Neural cell (in vitro differentiated cells): ENCODE data around the gene MYH6. TPM values are rescaled to one million over a fixed set of nuclear protein-coding genes. Genes with fewer than 3 reads are reported as not detected.

Experiments used
- H2AFZ ChIP-seq: fragments of 200-600, 300-800 bp; sonication (generic), shearing (Covaris generic); 2 replicates; pipeline ENCODE4 v1.6.0; 2014; ENCODE audit warnings: low read depth, mild to moderate bottlenecking, antibody characterized with exemption, low read length, moderate library complexity
- H3F3A ChIP-seq: fragments of 200-600 bp; shearing (Covaris generic); 2 replicates; pipeline ENCODE4 v1.6.1; 2016; ENCODE audit warnings: mild to moderate bottlenecking, moderate library complexity, mixed read lengths, antibody characterized with exemption, low read length; ENCODE audit not compliant: insufficient read depth, poor library complexity, severe bottlenecking
- H3K27ac ChIP-seq: fragments of 200-600, 300-800 bp; sonication (generic), shearing (Covaris generic); 2 replicates; pipeline ENCODE4 v1.5.1; 2014; ENCODE audit warnings: mild to moderate bottlenecking, low read length, moderate library complexity
- H3K27me3 ChIP-seq: fragments of 300-800, 200-600 bp; sonication (generic), shearing (Covaris generic); 2 replicates; pipeline ENCODE4 v1.6.0; 2014; ENCODE audit warnings: mild to moderate bottlenecking, low read depth, low read length, moderate library complexity; ENCODE audit not compliant: insufficient read depth
- H3K36me3 ChIP-seq: fragments of 300-800, 200-600 bp; sonication (generic), shearing (Covaris generic); 2 replicates; pipeline ENCODE4 v1.5.1; 2014; ENCODE audit warnings: mild to moderate bottlenecking, antibody characterized with exemption, low read length, moderate library complexity; ENCODE audit not compliant: insufficient read depth
- H3K4me2 ChIP-seq: fragments of 300-800, 200-600 bp; sonication (generic), shearing (Covaris generic); 2 replicates; pipeline ENCODE4 v1.6.0; 2014; ENCODE audit warnings: mild to moderate bottlenecking, low read length
- H3K4me3 ChIP-seq: fragments of 300-800, 200-600 bp; sonication (generic), shearing (Covaris generic); 2 replicates; pipeline ENCODE4 v1.5.1; 2014; ENCODE audit warnings: mild to moderate bottlenecking, low read length, moderate library complexity
- H3K79me2 ChIP-seq: fragments of 200-600 bp; shearing (Covaris generic); replicated peaks from 2 replicates; pipeline ENCODE4 v1.6.0; 2014; ENCODE audit warnings: mild to moderate bottlenecking, low read length, moderate library complexity; ENCODE audit not compliant: insufficient read depth
- H3K9ac ChIP-seq: fragments of 300-800, 200-600 bp; sonication (generic), shearing (Covaris generic); 2 replicates; pipeline ENCODE4 v1.6.1; 2016; ENCODE audit warnings: mild to moderate bottlenecking, low read length, mixed read lengths
- H3K9me2 ChIP-seq: fragments of 200-600 bp; shearing (Covaris generic); 2 replicates; pipeline ENCODE4 v1.6.1; 2016; ENCODE audit warnings: mild to moderate bottlenecking, low read length, mixed read lengths; ENCODE audit not compliant: insufficient read depth
- H3K9me3 ChIP-seq: fragments of 200-600, 300-800 bp; sonication (generic), shearing (Covaris generic); 2 replicates; pipeline ENCODE4 v1.6.1; 2016; ENCODE audit warnings: mild to moderate bottlenecking, mixed run types, low read length, moderate library complexity, mixed read lengths
- H4K20me1 ChIP-seq: fragments of 200-600 bp; shearing (Covaris generic); 2 replicates; pipeline ENCODE4 v1.6.1; 2016; ENCODE audit warnings: mild to moderate bottlenecking, mixed run types; ENCODE audit not compliant: insufficient read depth
- CTCF ChIP-seq: fragments of 450-650 bp; IDR thresholded peaks from 2 replicates; pipeline ENCODE4 v1.5.1; 2014; ENCODE audit warnings: antibody characterized with exemption, mild to moderate bottlenecking, moderate library complexity; ENCODE audit not compliant: poor library complexity, severe bottlenecking
- EP300 ChIP-seq: fragments of 450-650 bp; conservative IDR thresholded peaks from 2 replicates; pipeline ENCODE4 v1.6.1; 2014; ENCODE audit warnings: antibody characterized with exemption, mild to moderate bottlenecking, moderate library complexity; ENCODE audit not compliant: poor library complexity, severe bottlenecking
- EZH2 ChIP-seq: fragments of 200-600, 300-800 bp; shearing (Covaris generic), sonication (generic); IDR thresholded peaks from 2 replicates; pipeline ENCODE4 v1.6.1; 2014; ENCODE audit warnings: antibody characterized with exemption, low read length, borderline replicate concordance, mild to moderate bottlenecking; ENCODE audit not compliant: insufficient read depth, poor library complexity, severe bottlenecking
- MXI1 ChIP-seq: fragments of 450-650 bp; conservative IDR thresholded peaks from 2 replicates; pipeline ENCODE4 v1.6.1; 2014; ENCODE audit warnings: antibody characterized with exemption, mild to moderate bottlenecking; ENCODE audit not compliant: poor library complexity, severe bottlenecking
- POLR2AphosphoS5 ChIP-seq: IDR thresholded peaks from 2 replicates; pipeline ENCODE4 v1.6.1; 2012
- RAD21 ChIP-seq: fragments of 450-650 bp; conservative IDR thresholded peaks from 2 replicates; pipeline ENCODE4 v1.6.1; 2014; ENCODE audit warnings: antibody characterized with exemption, mild to moderate bottlenecking, moderate library complexity
- REST ChIP-seq: IDR thresholded peaks from 2 replicates; pipeline ENCODE4 v1.6.1; 2012; ENCODE audit warnings: borderline replicate concordance
- SMC3 ChIP-seq: fragments of 450-650 bp; conservative IDR thresholded peaks from 2 replicates; pipeline ENCODE4 v1.6.1; 2014; ENCODE audit warnings: antibody characterized with exemption, mild to moderate bottlenecking, moderate library complexity; ENCODE audit not compliant: poor library complexity
- TAF1 ChIP-seq: IDR thresholded peaks from 2 replicates; pipeline ENCODE4 v1.6.1; 2012; ENCODE audit warnings: low read depth
- polyA plus RNA-seq: library from polyadenylated mRNA; depleted of rRNA; stranded (reverse); fragments of >200 nt; gene quantifications from 2 replicates; pipeline ENCODE4 v1.2.3, GENCODE V29; 2014

The MYH6 gene
- polyA plus RNA-seq, 1 donor from 2014 or later: not detected

DNA sequence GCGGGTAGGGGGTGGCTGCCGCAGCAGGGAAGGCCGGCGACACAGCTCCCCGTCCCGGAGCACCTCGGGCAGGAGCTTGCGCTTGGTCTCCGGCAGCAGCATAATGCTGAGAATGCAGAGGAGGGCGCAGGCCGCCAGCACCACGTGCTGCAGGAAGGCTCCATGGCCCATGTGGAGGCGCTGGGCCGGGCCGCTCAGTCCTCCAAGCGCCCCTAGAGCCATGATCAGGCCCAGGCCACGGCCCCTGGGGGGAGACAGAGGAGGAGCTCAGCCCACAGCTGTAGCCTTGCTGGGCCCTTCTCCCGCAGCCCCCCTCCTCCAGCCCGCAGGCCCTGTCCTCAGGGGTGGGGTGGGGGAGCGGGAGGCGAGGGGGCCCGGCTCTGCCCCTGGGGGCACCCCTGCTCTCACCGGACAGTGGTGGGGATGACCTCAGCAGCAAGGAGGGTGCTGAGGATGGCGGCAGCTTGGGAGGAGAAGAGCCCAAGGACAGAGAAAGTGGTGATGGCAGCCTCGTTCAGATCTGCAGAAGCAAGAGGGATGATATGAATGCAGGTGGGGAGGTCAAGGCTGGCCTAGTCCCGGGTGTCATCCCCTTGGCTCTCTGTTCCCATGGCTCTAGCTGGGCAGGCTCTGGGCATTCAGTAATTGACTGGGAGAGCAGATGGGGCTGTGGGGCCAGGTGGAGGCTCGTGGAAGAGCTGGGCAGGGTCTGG is 61.2 kb downstream of the MYH6 start:
- no peak overlapping the region for H3K27ac ChIP-seq
- H3K9me3 ChIP-seq: no peaks in the 10 kb centered on the region
- no peaks in the 10 kb centered on the region for H3F3A ChIP-seq
- H3K79me2 ChIP-seq: no peaks in the 10 kb centered on the region
- H3K9me2 ChIP-seq: no peaks in the 10 kb centered on the region
- no peaks in the 10 kb centered on the region for H3K27me3 ChIP-seq
- H3K4me2 ChIP-seq: no peak overlapping the region
- no peak for TF ChIP-seq POLR2AphosphoS5
- TF ChIP-seq EP300: no peak
- TF ChIP-seq EZH2: no peak
- no peak for TF ChIP-seq SMC3
- no peak for TF ChIP-seq MXI1
- no peak for TF ChIP-seq REST
- TF ChIP-seq TAF1: no peak
- no peak for TF ChIP-seq RAD21
- H2AFZ ChIP-seq: no peak overlapping the region
- H3K36me3 ChIP-seq: no peaks in the 10 kb centered on the region
- H4K20me1 ChIP-seq: no peaks in the 10 kb centered on the region
- H3K4me3 ChIP-seq: no peak overlapping the region
- no peak overlapping the region for H3K9ac ChIP-seq

- H3F3A ChIP-seq: no peaks in the 10 kb centered on the region
- no peaks in the 10 kb centered on the region for H3K9me3 ChIP-seq
- no peak overlapping the region for H2AFZ ChIP-seq
- TF ChIP-seq RAD21: no peak
- no peak for TF ChIP-seq CTCF
- no peak for TF ChIP-seq SMC3
- TF ChIP-seq EP300: no peak
- no peak for TF ChIP-seq REST
- no peak for TF ChIP-seq EZH2
- no peak for TF ChIP-seq MXI1
- TF ChIP-seq TAF1: no peak
- no peaks in the 10 kb centered on the region for H4K20me1 ChIP-seq
- H3K4me3 ChIP-seq: no peak overlapping the region
- H3K9me2 ChIP-seq: no peaks in the 10 kb centered on the region
- H3K36me3 ChIP-seq: no peaks in the 10 kb centered on the region
- no peaks in the 10 kb centered on the region for H3K27me3 ChIP-seq
- H3K9ac ChIP-seq: no peak overlapping the region
- no peak overlapping the region for H3K27ac ChIP-seq
- H3K79me2 ChIP-seq: no peaks in the 10 kb centered on the region
- H3K4me2 ChIP-seq: no peak overlapping the region
Measured at GRCh38 chr14:23345987-23346692, 61.9 kb downstream of the MYH6 start.
